Loucy (cell line): ENCODE data around the gene IL1RN.

Experiments
- CTCF ChIP-seq: fragments of 200-600 bp; sonication (generic); conservative IDR thresholded peaks from 2 replicates; pipeline ENCODE4 v1.5.1; 2014; ENCODE audit warnings: mild to moderate bottlenecking, antibody characterized with exemption, low read length
- EZH2phosphoT487 ChIP-seq: fragments of 200-600 bp; IDR thresholded peaks from 2 replicates; pipeline ENCODE4 v1.6.1; 2018; ENCODE audit warnings: antibody characterized with exemption, mild to moderate bottlenecking, moderate library complexity, borderline replicate concordance

- TF ChIP-seq CTCF (no peak), EZH2phosphoT487 (no peak)
These were observed 44.1 kb downstream of the IL1RN start for GRCh38 chr2:113171334-113172075.
